ENCODE results near the gene ZNF716. TPM values are rescaled to one million over a fixed set of nuclear protein-coding genes. Genes with fewer than 3 reads are reported as not detected.

ZNF716 gene
- total and polyA plus RNA-seq, 7 experiments from 2014 or later = not detected

DNA sequence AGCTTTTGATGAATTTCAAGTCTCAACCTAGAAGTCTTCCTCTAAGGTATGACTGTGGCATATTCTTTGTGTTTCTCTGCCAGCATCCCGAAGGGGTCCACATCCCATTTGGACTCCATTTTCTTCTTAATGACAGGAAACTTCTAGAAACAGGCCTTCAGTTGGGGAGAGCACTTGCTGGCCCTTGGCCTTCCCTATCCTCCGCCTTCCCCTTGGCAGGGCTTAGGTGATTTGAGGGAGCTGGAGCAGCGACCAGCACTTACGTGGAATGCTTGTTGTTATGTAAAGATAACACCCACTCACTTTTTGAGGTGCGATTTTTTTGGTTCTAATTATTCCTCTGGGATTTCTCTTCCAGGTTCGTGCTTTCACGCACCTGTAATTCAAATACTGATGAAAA is 42.9 kb upstream of the ZNF716 start:
- Mint-ChIP-seq H3K9me3 (peaks cover 9 to 77% (median 24%) of the 10 kb centered on the region in 11 donors), H3K27ac (no peak overlapping the region), H3K4me1 (no peaks in the 10 kb centered on the region), H3K27me3 (no peaks in the 10 kb centered on the region), H3K36me3 (peaks cover 0 to 10% (median 0%) of the 10 kb centered on the region in 5 donors), H3K4me3 (no peak overlapping the region)
- DNase-seq (no peak), ATAC-seq (no peak)
- Histone ChIP-seq H3K36me3 (ENCODE audit: control insufficient read depth in 2 of 3, insufficient read depth in 3 of 3, low read length in 3 of 3) (no peaks in the 10 kb centered on the region), H3K27me3 (ENCODE audit: control insufficient read depth in 2 of 2, insufficient read depth in 2 of 2, low read length in 2 of 2) (no peaks in the 10 kb centered on the region), H3K27ac (ENCODE audit: low read depth, low read length) (no peak overlapping the region), H3K4me1 (ENCODE audit: control insufficient read depth in 2 of 2, insufficient read depth in 2 of 2, low read length in 2 of 2) (no peaks in the 10 kb centered on the region), H3K9me3 (ENCODE audit: control insufficient read depth in 2 of 3, low read length in 3 of 3) (peaks cover 0 to 22% (median 0%) of the 10 kb centered on the region in 3 experiments), H3K4me3 (ENCODE audit: low read length) (no peak overlapping the region)
- ChIA-PET POLR2A (no interaction called here), CTCF (no interaction called here)
- intact Hi-C loops (cut with micrococcal nuclease) = no loop called here

DNA sequence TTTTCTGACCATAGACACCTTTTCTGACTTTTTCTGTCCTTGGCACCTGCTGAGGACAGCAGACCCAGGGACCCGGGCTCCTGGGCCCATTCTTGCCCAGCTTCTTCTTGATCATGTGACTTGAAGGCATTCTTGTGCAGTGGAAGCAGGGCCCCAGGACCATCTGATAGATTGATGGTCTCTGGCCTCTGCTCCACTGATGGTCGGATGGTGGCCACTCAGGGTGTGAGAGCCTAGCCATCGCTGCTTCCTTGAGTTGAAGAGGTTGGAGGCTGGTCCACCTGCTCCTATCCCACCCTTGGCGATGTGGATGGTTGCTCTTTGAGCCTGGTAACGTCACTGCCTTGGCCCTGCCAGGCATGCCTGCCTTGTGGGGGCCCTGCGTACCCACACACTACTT is 37.8 kb upstream of the ZNF716 start:
- DNase-seq (no peak), ATAC-seq (no peak)
- POLR2A ChIA-PET = no interaction called here
- Mint-ChIP-seq H3K4me3 (no peak overlapping the region), H3K27ac (no peak overlapping the region), H3K36me3 (peaks cover 0 to 3% (median 0%) of the 10 kb centered on the region in 5 donors), H3K27me3 (no peaks in the 10 kb centered on the region), H3K4me1 (no peaks in the 10 kb centered on the region), H3K9me3 (peaks cover 0 to 45% (median 16%) of the 10 kb centered on the region in 11 donors)
- CTCF ChIA-PET = no interaction called here
- no peak overlapping the region for H3K4me3 ChIP-seq (ENCODE audit: low read length)
- H3K27me3 ChIP-seq (ENCODE audit: control insufficient read depth in 2 of 2, insufficient read depth in 2 of 2, low read length in 2 of 2) = no peaks in the 10 kb centered on the region
- peaks cover 0 to 3% (median 0%) of the 10 kb centered on the region in 3 experiments for H3K9me3 ChIP-seq (ENCODE audit: control insufficient read depth in 2 of 3, low read length in 3 of 3)
- intact Hi-C loops (cut with micrococcal nuclease) = no loop called here
- H3K27ac ChIP-seq (ENCODE audit: low read depth, low read length) = no peak overlapping the region
- no peaks in the 10 kb centered on the region for H3K36me3 ChIP-seq (ENCODE audit: control insufficient read depth in 2 of 3, insufficient read depth in 3 of 3, low read length in 3 of 3)
- H3K4me1 ChIP-seq (ENCODE audit: control insufficient read depth in 2 of 2, insufficient read depth in 2 of 2, low read length in 2 of 2) = no peaks in the 10 kb centered on the region

DNA sequence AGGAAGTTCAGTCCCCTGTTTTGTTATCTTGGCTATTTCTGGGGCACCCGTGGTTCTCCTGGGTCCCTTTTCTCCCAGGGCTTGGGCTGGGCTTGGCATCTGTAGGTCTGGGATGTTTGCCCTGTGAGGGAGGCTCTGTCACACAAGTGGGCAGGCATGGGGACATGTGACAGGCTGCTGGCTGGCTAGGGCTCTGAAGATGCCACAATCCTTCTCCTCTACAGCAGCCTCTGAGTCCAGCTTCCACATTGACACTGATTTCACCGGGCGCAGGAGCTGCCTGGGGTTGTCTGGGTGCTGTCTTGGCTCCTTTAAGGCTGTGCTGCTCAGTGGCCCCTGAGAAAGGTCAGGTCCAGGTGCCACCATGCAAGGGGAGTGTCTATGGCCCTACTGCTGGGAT is 37.4 kb upstream of the ZNF716 start:
- H3K27me3 ChIP-seq (ENCODE audit: control insufficient read depth in 2 of 2, insufficient read depth in 2 of 2, low read length in 2 of 2) = no peaks in the 10 kb centered on the region
- Mint-ChIP-seq H3K27me3 (no peaks in the 10 kb centered on the region), H3K36me3 (peaks cover 0 to 3% (median 0%) of the 10 kb centered on the region in 5 donors), H3K4me1 (no peaks in the 10 kb centered on the region), H3K27ac (no peak overlapping the region), H3K4me3 (no peak overlapping the region), H3K9me3 (peaks cover 0 to 45% (median 14%) of the 10 kb centered on the region in 11 donors)
- no peaks in the 10 kb centered on the region for H3K36me3 ChIP-seq (ENCODE audit: control insufficient read depth in 2 of 3, insufficient read depth in 3 of 3, low read length in 3 of 3)
- H3K27ac ChIP-seq (ENCODE audit: low read depth, low read length) = no peak overlapping the region
- no peak overlapping the region for H3K4me3 ChIP-seq (ENCODE audit: low read length)
- no peaks in the 10 kb centered on the region for H3K4me1 ChIP-seq (ENCODE audit: control insufficient read depth in 2 of 2, insufficient read depth in 2 of 2, low read length in 2 of 2)
- intact Hi-C loops (cut with micrococcal nuclease) = no loop called here
- peaks cover 0 to 3% (median 0%) of the 10 kb centered on the region in 3 experiments for H3K9me3 ChIP-seq (ENCODE audit: control insufficient read depth in 2 of 3, low read length in 3 of 3)
- POLR2A ChIA-PET = no interaction called here
- ATAC-seq = no peak
- DNase-seq = no peak
- CTCF ChIA-PET = no interaction called here

DNA sequence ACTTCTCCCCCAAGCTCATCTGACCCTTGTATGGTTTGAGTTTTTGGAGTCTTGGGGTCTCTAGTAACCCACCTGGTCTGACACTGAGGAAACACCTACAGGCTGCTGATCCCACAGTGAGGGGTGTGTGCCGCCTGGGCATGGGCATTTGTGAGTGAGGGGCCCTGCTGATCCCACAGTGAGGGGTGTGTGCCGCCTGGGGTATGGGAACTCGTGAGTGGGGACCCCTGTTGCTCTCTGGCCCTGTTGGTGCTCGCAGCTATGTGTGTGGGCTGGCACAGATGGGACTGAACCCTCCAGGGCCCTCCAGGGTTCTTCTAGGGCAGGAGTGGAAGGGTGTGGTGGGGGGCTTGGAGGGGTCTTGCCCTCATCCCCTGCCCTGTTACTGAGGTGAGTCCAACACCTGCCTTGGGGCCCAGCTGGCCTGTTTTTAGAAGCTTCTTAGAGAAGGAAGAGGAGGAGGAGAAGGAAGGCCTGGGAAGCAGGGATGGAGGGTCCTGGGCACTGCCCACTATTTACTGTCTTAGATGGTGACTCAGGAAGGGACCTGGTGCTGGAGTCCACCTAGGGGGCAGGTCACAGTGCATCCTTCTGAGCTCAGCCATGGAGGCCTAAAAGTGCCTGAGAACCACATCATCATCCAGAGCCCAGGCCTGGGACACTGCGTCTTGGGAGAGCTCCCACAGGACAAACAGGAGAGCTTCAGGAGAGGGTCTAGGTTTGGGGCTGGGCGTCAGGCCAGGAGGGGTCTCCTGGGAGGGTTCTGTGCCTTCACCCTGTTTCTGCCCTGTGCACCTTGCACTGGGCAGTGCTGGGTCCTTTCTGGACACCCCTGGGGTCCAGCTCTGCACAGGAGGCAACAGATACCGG is 36.2 kb upstream of the ZNF716 start:
- Histone ChIP-seq H3K4me3 (ENCODE audit: low read length) (no peak overlapping the region), H3K27me3 (ENCODE audit: control insufficient read depth in 2 of 2, insufficient read depth in 2 of 2, low read length in 2 of 2) (no peaks in the 10 kb centered on the region), H3K27ac (ENCODE audit: low read depth, low read length) (no peak overlapping the region), H3K36me3 (ENCODE audit: control insufficient read depth in 2 of 3, insufficient read depth in 3 of 3, low read length in 3 of 3) (no peaks in the 10 kb centered on the region), H3K4me1 (ENCODE audit: control insufficient read depth in 2 of 2, insufficient read depth in 2 of 2, low read length in 2 of 2) (no peaks in the 10 kb centered on the region), H3K9me3 (ENCODE audit: control insufficient read depth in 2 of 3, low read length in 3 of 3) (peaks cover 0 to 3% (median 0%) of the 10 kb centered on the region in 3 experiments)
- CTCF ChIA-PET = no interaction called here
- peaks cover 0 to 3% (median 0%) of the 10 kb centered on the region in 5 donors for H3K36me3 Mint-ChIP-seq
- ATAC-seq (no peak), DNase-seq (no peak)
- H3K9me3 Mint-ChIP-seq = peaks cover 0 to 43% (median 14%) of the 10 kb centered on the region in 11 donors
- no peaks in the 10 kb centered on the region for H3K27me3 Mint-ChIP-seq
- no peak overlapping the region for H3K27ac Mint-ChIP-seq
- POLR2A ChIA-PET = no interaction called here
- intact Hi-C loops (cut with micrococcal nuclease) = no loop called here
- H3K4me3 Mint-ChIP-seq = no peak overlapping the region
- no peaks in the 10 kb centered on the region for H3K4me1 Mint-ChIP-seq

DNA sequence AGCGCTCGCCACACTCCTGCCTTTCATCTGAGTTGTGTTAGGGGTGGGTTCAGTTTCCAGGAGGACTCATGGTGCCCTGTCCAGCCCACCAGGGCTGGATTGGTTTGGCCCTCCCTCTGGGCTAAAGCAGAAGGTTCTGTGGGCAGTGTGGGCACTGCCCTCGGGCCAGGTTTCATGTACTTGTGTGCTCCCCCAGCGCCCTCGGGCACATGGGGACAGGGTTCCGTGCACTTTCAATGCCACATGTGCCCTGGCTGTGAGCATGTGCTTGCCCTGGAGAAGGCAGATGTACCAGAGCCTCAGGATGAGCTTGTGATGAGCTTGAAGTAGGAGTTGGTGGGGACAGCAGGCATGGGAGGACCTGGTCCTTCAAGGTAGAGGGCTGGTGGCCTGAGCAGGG is 35.6 kb upstream of the ZNF716 start:
- Histone ChIP-seq H3K36me3 (ENCODE audit: control insufficient read depth in 2 of 3, insufficient read depth in 3 of 3, low read length in 3 of 3) (no peaks in the 10 kb centered on the region), H3K4me3 (ENCODE audit: low read length) (no peak overlapping the region), H3K27me3 (ENCODE audit: control insufficient read depth in 2 of 2, insufficient read depth in 2 of 2, low read length in 2 of 2) (no peaks in the 10 kb centered on the region), H3K4me1 (ENCODE audit: control insufficient read depth in 2 of 2, insufficient read depth in 2 of 2, low read length in 2 of 2) (no peaks in the 10 kb centered on the region), H3K27ac (ENCODE audit: low read depth, low read length) (no peak overlapping the region), H3K9me3 (ENCODE audit: control insufficient read depth in 2 of 3, low read length in 3 of 3) (peaks cover 0 to 3% (median 0%) of the 10 kb centered on the region in 3 experiments)
- Mint-ChIP-seq H3K4me3 (no peak overlapping the region), H3K9me3 (peaks cover 0 to 39% (median 12%) of the 10 kb centered on the region in 11 donors), H3K36me3 (peaks cover 0 to 3% (median 0%) of the 10 kb centered on the region in 5 donors), H3K4me1 (no peaks in the 10 kb centered on the region), H3K27me3 (no peaks in the 10 kb centered on the region), H3K27ac (no peak overlapping the region)
- intact Hi-C loops (cut with micrococcal nuclease) = no loop called here
- ChIA-PET POLR2A (no interaction called here), CTCF (no interaction called here)
- ATAC-seq (no peak), DNase-seq (no peak)

DNA sequence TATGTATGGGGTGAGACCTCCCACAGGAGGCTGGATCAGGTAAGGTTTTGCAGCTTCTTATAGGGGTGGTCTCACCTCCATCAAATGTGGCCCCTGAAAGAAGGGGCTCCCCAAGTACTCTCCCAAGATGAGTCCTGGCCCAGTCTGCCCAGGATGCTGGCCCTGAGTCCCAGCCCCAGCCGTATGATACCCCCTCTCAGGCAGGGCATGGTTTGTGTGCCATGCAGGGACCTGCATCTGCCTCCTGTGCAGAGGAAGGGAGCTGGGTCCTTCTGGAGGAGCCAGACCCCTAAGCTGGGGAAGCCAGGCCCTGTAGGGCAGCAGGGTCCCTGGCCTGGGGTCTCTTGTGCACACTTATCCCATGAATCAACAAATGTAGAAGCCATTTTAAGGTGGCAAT is 35.1 kb upstream of the ZNF716 start:
- Mint-ChIP-seq H3K9me3 (peaks cover 0 to 38% (median 12%) of the 10 kb centered on the region in 11 donors), H3K4me1 (no peaks in the 10 kb centered on the region), H3K27me3 (no peaks in the 10 kb centered on the region), H3K4me3 (no peak overlapping the region), H3K36me3 (peaks cover 0 to 3% (median 0%) of the 10 kb centered on the region in 5 donors), H3K27ac (no peak overlapping the region)
- DNase-seq (no peak), ATAC-seq (no peak)
- Histone ChIP-seq H3K9me3 (ENCODE audit: control insufficient read depth in 2 of 3, low read length in 3 of 3) (peaks cover 0 to 3% (median 0%) of the 10 kb centered on the region in 3 experiments), H3K4me1 (ENCODE audit: control insufficient read depth in 2 of 2, insufficient read depth in 2 of 2, low read length in 2 of 2) (no peaks in the 10 kb centered on the region), H3K36me3 (ENCODE audit: control insufficient read depth in 2 of 3, insufficient read depth in 3 of 3, low read length in 3 of 3) (no peaks in the 10 kb centered on the region), H3K4me3 (ENCODE audit: low read length) (no peak overlapping the region), H3K27me3 (ENCODE audit: control insufficient read depth in 2 of 2, insufficient read depth in 2 of 2, low read length in 2 of 2) (no peaks in the 10 kb centered on the region), H3K27ac (ENCODE audit: low read depth, low read length) (no peak overlapping the region)
- CTCF ChIA-PET = no interaction called here
- POLR2A ChIA-PET = no interaction called here
- intact Hi-C loops (cut with micrococcal nuclease) = no loop called here

DNA sequence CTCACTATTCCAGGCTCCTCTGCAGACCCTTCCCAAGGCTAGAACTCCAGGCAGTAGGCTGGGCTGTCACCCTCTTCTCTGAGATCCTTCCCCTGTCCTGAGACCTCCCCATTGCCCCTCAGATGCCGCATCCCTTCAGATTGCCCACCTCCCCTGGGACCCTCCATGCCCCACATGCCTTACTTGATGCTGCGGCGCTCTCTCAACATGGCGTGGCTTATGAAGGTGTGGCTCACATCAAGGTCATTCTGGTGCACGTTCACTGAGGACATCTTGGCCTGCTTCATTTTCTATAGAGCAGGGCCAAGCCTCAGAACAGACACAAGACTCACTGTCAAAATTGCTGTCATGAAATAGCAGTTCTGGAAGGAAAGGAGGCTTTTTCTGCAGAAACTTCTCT is 34.7 kb upstream of the ZNF716 start:
- Mint-ChIP-seq H3K27me3 (no peaks in the 10 kb centered on the region), H3K36me3 (peaks cover 0 to 3% (median 0%) of the 10 kb centered on the region in 5 donors), H3K27ac (no peak overlapping the region), H3K4me3 (no peak overlapping the region), H3K4me1 (no peaks in the 10 kb centered on the region), H3K9me3 (peaks cover 0 to 38% (median 12%) of the 10 kb centered on the region in 11 donors)
- Histone ChIP-seq H3K9me3 (ENCODE audit: control insufficient read depth in 2 of 3, low read length in 3 of 3) (peaks cover 0 to 3% (median 0%) of the 10 kb centered on the region in 3 experiments), H3K27me3 (ENCODE audit: control insufficient read depth in 2 of 2, insufficient read depth in 2 of 2, low read length in 2 of 2) (no peaks in the 10 kb centered on the region), H3K36me3 (ENCODE audit: control insufficient read depth in 2 of 3, insufficient read depth in 3 of 3, low read length in 3 of 3) (no peaks in the 10 kb centered on the region), H3K4me3 (ENCODE audit: low read length) (no peak overlapping the region), H3K27ac (ENCODE audit: low read depth, low read length) (no peak overlapping the region), H3K4me1 (ENCODE audit: control insufficient read depth in 2 of 2, insufficient read depth in 2 of 2, low read length in 2 of 2) (no peaks in the 10 kb centered on the region)
- POLR2A ChIA-PET = no interaction called here
- ATAC-seq = no peak
- intact Hi-C loops (cut with micrococcal nuclease) = no loop called here
- CTCF ChIA-PET = no interaction called here
- DNase-seq = no peak
